Endothelial cell of umbilical vein (primary cell): ENCODE measurements around the gene CARD11. TPM values are rescaled to one million over a fixed set of nuclear protein-coding genes. Genes with fewer than 3 reads are reported as not detected.

ENCODE experiments used
- BruUV-seq: library from RNA; stranded (reverse); fragments of 400-500 nt; replicated peaks from 2 replicates; lab custom pipeline; 2021; lab: Mats Ljungman, UMichigan
- CTCF ChIA-PET: fragments of 300-600, 350-600 bp; sonication (Branson Sonifier 250); formaldehyde crosslinking; loops from one replicate; lab custom pipeline; 2021; ENCODE audit warnings: antibody characterized with exemption, inconsistent platforms; lab: Charles Lee
- POLR2A ChIA-PET: fragments of 300-600, 350-600 bp; sonication (Branson Sonifier 250); formaldehyde crosslinking; loops from one replicate; lab custom pipeline; 2021; ENCODE audit warnings: antibody characterized with exemption, inconsistent platforms; lab: Charles Lee
- DNase-seq: peaks from one replicate; pipeline ENCODE4 v3.0.0-alpha.2; 2011; ENCODE audit warnings: low read depth, low spot score
- FAIRE-seq: peaks from 2 replicates; lab custom pipeline; 2011; peaks lifted over from hg19 to GRCh38; lab: Jason Lieb, UNC
- H2AFZ ChIP-seq: 2 replicates; pipeline ENCODE4 v1.6.0; 2012; ENCODE audit warnings: low read depth, low read length, control low read depth, inconsistent platforms
- H3K27ac ChIP-seq: 2 replicates; pipeline ENCODE4 v1.5.1; 2011; ENCODE audit warnings: low read depth, mild to moderate bottlenecking, control low read depth, low read length, moderate library complexity; ENCODE audit not compliant: insufficient read depth
- H3K27me3 ChIP-seq, 2 experiments: 2 replicates each; pipeline versions ENCODE4 v1.6.0 to v1.6.1; 2011; ENCODE audit warnings: low read length in 2 of 2, mixed read lengths in 1 of 2; ENCODE audit not compliant: control insufficient read depth in 2 of 2, insufficient read depth in 2 of 2
- H3K36me3 ChIP-seq, 2 experiments: 2 replicates in 1 of 2; 3 replicates in 1 of 2; pipeline ENCODE4 v1.5.1; 2011; ENCODE audit warnings: low read length in 2 of 2, mild to moderate bottlenecking in 1 of 2, moderate library complexity in 1 of 2; ENCODE audit not compliant: control insufficient read depth in 2 of 2, insufficient read depth in 2 of 2; ENCODE audit errors: extremely low read depth in 1 of 2
- H3K4me1 ChIP-seq: 3 replicates; pipeline ENCODE4 v1.5.1; 2011; ENCODE audit warnings: mild to moderate bottlenecking, low read length; ENCODE audit not compliant: control insufficient read depth, insufficient read depth; ENCODE audit errors: extremely low read depth
- H3K4me2 ChIP-seq: 2 replicates; pipeline ENCODE4 v1.6.1; 2011; ENCODE audit warnings: low read length, control low read depth, mixed read lengths; ENCODE audit not compliant: insufficient read depth
- H3K4me3 ChIP-seq, 3 experiments: fragments of 200-600 bp in 1 of 3; sonication (generic), shearing (Covaris generic) in 1 of 3; replicated peaks in 1 of 3; 2 replicates each; pipeline ENCODE4 v1.5.1; 2011 to 2016; ENCODE audit warnings: control low read depth in 3 of 3, low read length in 3 of 3, mild to moderate bottlenecking in 2 of 3, inconsistent platforms in 1 of 3, low read depth in 1 of 3, moderate library complexity in 1 of 3; ENCODE audit not compliant: insufficient read depth in 1 of 3
- H3K79me2 ChIP-seq: 2 replicates; pipeline ENCODE4 v1.6.0; 2012; ENCODE audit warnings: low read length, inconsistent platforms; ENCODE audit not compliant: control insufficient read depth, insufficient read depth
- H3K9ac ChIP-seq: replicated peaks from 2 replicates; pipeline ENCODE3; 2011; ENCODE audit warnings: low read length, control low read depth; ENCODE audit not compliant: insufficient read depth; ENCODE audit errors: extremely low read depth
- H3K9me1 ChIP-seq: replicated peaks from 3 replicates; pipeline ENCODE4 v1.6.0; 2011; ENCODE audit warnings: mild to moderate bottlenecking, low read length; ENCODE audit not compliant: control insufficient read depth, insufficient read depth; ENCODE audit errors: extremely low read depth
- H3K9me3 ChIP-seq: replicated peaks from 2 replicates; pipeline ENCODE4 v1.5.1; 2012; ENCODE audit warnings: low read length, inconsistent platforms; ENCODE audit not compliant: control insufficient read depth, insufficient read depth
- H4K20me1 ChIP-seq: replicated peaks from 2 replicates; pipeline ENCODE3; 2011; ENCODE audit warnings: mild to moderate bottlenecking, low read length; ENCODE audit not compliant: control insufficient read depth, insufficient read depth; ENCODE audit errors: extremely low read depth
- CTCF ChIP-seq, 2 donors: IDR thresholded peaks; 1 replicate in 1 of 2; 2 replicates in 1 of 2; pipeline ENCODE4 v1.5.1; 2011; ENCODE audit warnings: low read length in 2 of 2, mild to moderate bottlenecking in 2 of 2, moderate library complexity in 2 of 2, control low read depth in 1 of 2, inconsistent platforms in 1 of 2, low read depth in 1 of 2; ENCODE audit not compliant: insufficient read depth in 1 of 2; ENCODE audit errors: extremely low read depth in 1 of 2
- EZH2 ChIP-seq: IDR thresholded peaks from 2 replicates; pipeline ENCODE4 v1.6.1; 2012; ENCODE audit warnings: borderline replicate concordance, low read depth, mild to moderate bottlenecking, moderate library complexity, low read length, inconsistent platforms; ENCODE audit not compliant: severe bottlenecking
- FOS ChIP-seq: IDR thresholded peaks from 2 replicates; pipeline ENCODE4 v1.6.1; 2011; ENCODE audit warnings: mild to moderate bottlenecking, low read length, moderate library complexity, borderline replicate concordance; ENCODE audit not compliant: insufficient read depth
- GATA2 ChIP-seq: IDR thresholded peaks from 2 replicates; pipeline ENCODE4 v1.7.0; 2011; ENCODE audit warnings: low read depth, mild to moderate bottlenecking, moderate library complexity, mixed read lengths, low read length; ENCODE audit not compliant: insufficient read length, insufficient read depth
- JUN ChIP-seq: IDR thresholded peaks from 2 replicates; pipeline ENCODE4 v1.6.1; 2011; ENCODE audit warnings: borderline replicate concordance, low read depth; ENCODE audit not compliant: insufficient read length, insufficient read depth
- MYC ChIP-seq: IDR thresholded peaks from one replicate; pipeline ENCODE4 v1.6.1; 2011; ENCODE audit warnings: mild to moderate bottlenecking, low read depth, low read length
- POLR2A ChIP-seq: IDR thresholded peaks from 2 replicates; pipeline ENCODE4 v1.6.1; 2012; ENCODE audit warnings: low read depth, mild to moderate bottlenecking, control low read depth, low read length
- POLR2AphosphoS5 ChIP-seq: IDR thresholded peaks from 2 replicates; pipeline ENCODE4 v1.6.1; 2012; ENCODE audit warnings: low read depth, mild to moderate bottlenecking, control low read depth, low read length, moderate library complexity; ENCODE audit not compliant: insufficient read depth
- dilution Hi-C: fragments of 300-500 bp; cut with MboI; formaldehyde crosslinking; loops from one replicate; pipeline ENCODE4 v1.15.0; 2019; ENCODE audit warnings: low sequenced_read_pairs; ENCODE audit not compliant: extremely low pct_ligation_motif_present
- intact Hi-C: fragments of 100-400 bp; cut with micrococcal nuclease; formaldehyde crosslinking; loops from one replicate; pipeline ENCODE4 v1.10.0; 2022
- polyA plus RNA-seq, 4 experiments: library from polyadenylated mRNA; depleted of rRNA in 3 of 4; stranded (reverse) in 3 of 4; unstranded in 1 of 4; fragments of >200 nt; gene quantifications; 2 replicates each; pipeline versions ENCODE4 v1.2.1 to v1.2.3, GENCODE V29; 2011 to 2012; ENCODE audit warnings: missing spikeins in 1 of 4
- total RNA-seq: library from RNA; stranded (reverse); gene quantifications from 2 replicates; pipeline ENCODE4 v1.2.3, GENCODE V29; 2021
- TF ChIP-seq, protein P1 (sequence below): IDR thresholded peaks from 2 replicates; pipeline ENCODE4 v1.6.1; 2011; ENCODE audit not compliant: insufficient read depth, insufficient read length

The CARD11 gene
- total and polyA plus RNA-seq, 2 donors (not counting 3 experiments of a cell fraction or from before 2014, with no cell fraction given): 20.4 to 41.8 TPM

DNA sequence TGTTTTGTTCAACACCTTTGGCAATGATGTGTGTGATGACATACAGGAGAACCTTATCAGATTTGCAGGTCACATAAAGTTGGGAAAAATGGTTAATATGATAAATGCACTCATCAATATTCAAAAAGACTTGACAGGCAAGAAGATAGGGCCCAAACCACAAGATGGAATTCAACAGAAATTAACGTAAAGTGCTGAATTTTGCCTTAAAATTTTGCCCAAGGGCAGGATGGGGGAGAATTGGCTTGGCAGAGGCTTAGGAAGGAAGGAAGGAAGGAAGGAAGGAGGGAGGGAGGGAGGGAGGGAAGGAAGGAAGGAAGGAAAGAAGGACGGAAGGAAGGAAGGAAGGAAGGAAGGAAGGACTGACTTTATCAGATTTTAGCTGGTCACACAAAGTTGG is 35.3 kb downstream of the CARD11 start:
- H2AFZ ChIP-seq: no peak overlapping the region
- dilution Hi-C loops (no loop called here), intact Hi-C loops (no loop called here)
- no peak overlapping the region for H3K9ac ChIP-seq
- H3K79me2 ChIP-seq: no peaks in the 10 kb centered on the region
- H3K27ac ChIP-seq: no peak overlapping the region
- H3K9me3 ChIP-seq: no peaks in the 10 kb centered on the region
- no peaks in the 10 kb centered on the region for H4K20me1 ChIP-seq
- TF ChIP-seq MYC (no peak), FOS (no peak), POLR2A (no peak), POLR2AphosphoS5 (no peak), CTCF (IDR thresholded peaks at IDR 0.05; ENCODE audit: extremely low read depth in 1 of 2, insufficient read depth in 1 of 2, low read depth in 1 of 2, low read length in 2 of 2) (no peak), GATA2 (no peak), JUN (no peak), EZH2 (no peak)
- TF ChIP-seq, protein P1, sequence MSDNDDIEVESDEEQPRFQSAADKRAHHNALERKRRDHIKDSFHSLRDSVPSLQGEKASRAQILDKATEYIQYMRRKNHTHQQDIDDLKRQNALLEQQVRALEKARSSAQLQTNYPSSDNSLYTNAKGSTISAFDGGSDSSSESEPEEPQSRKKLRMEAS: no peak
- H3K36me3 ChIP-seq: no peaks in the 10 kb centered on the region
- FAIRE-seq (no peak), DNase-seq (no peak)
- H3K4me2 ChIP-seq: no peak overlapping the region
- H3K27me3 ChIP-seq: no peaks in the 10 kb centered on the region
- H3K9me1 ChIP-seq: no peaks in the 10 kb centered on the region
- no TSS peak for BruUV-seq
- H3K4me3 ChIP-seq: no peak overlapping the region
- ChIA-PET POLR2A (no interaction called here), CTCF (no interaction called here)
- H3K4me1 ChIP-seq: peaks cover 8% of the 10 kb centered on the region
